ENCODE data around the gene EEF1AKMT4.

- no peak for TF ChIP-seq FOS (IDR thresholded peaks at IDR 0.05; ENCODE audit: low read depth, low read length)
- no peak for TF ChIP-seq RFX5 (IDR thresholded peaks at IDR 0.05; ENCODE audit: low read depth, low read length)
- TF ChIP-seq CTCF (conservative IDR thresholded peaks at IDR 0.05; ENCODE audit: low read depth, low read length), result no peak
- TF ChIP-seq MAZ (IDR thresholded peaks at IDR 0.05; ENCODE audit: borderline replicate concordance, low read depth, low read length), result no peak
- no peak for TF ChIP-seq POLR2A (IDR thresholded peaks at IDR 0.05; ENCODE audit: low read depth, low read length)
- no peak for TF ChIP-seq CEBPB (IDR thresholded peaks at IDR 0.05; ENCODE audit: low read depth, low read length)
- TF ChIP-seq NFE2L2 (IDR thresholded peaks at IDR 0.05; ENCODE audit: low read depth, low read length), result no peak
- no peak for TF ChIP-seq RAD21 (IDR thresholded peaks at IDR 0.05; ENCODE audit: low read length)
- no peak for TF ChIP-seq USF2 (IDR thresholded peaks at IDR 0.05; ENCODE audit: low read depth, low read length)
- TF ChIP-seq RCOR1 (IDR thresholded peaks at IDR 0.05; ENCODE audit: insufficient replicate concordance, low read length), result no peak
- no peak for TF ChIP-seq MXI1 (IDR thresholded peaks at IDR 0.05; ENCODE audit: borderline replicate concordance, low read depth, low read length)
- no peak for TF ChIP-seq BHLHE40 (IDR thresholded peaks at IDR 0.05; ENCODE audit: low read depth, low read length)
- TF ChIP-seq SMC3 (IDR thresholded peaks at IDR 0.05; ENCODE audit: low read depth, low read length), result no peak
Measured at GRCh38 chr3:184237211-184237610, 12.3 kb upstream of the EEF1AKMT4 start.

Measured in IMR-90 (cell line).